Activated gamma-delta T cell (primary cell): ENCODE results near the gene SLC2A9.
"Not testable (repeated sequence)": the region's sequence is repeated elsewhere in the genome, so short reads cannot be mapped to it uniquely, and the experiment has no call there.

Experiments
- DNase-seq: peaks from one replicate; lab custom pipeline; 2025; lab: John Stamatoyannopoulos, UW

Gene SLC2A9

DNA sequence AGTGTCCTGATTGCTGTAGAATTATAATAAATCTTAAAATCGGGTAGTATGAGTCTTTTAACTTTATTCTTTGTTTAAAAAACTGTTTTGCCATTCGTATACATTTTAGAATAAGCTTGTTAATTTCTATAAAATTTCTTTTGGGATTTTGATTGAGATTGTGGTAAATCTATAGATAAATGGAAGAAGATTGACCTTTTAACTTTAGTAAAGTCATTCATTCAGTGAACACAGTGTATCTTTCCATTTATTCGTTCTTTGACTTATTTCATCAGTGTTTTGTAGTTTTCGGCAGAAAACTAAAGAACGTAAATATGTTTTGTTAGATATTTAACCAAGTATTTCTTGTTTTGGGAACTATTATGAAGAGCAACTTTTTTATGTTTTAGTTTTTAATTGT is 201.0 kb downstream of the SLC2A9 start:
- no peak for DNase-seq

DNA sequence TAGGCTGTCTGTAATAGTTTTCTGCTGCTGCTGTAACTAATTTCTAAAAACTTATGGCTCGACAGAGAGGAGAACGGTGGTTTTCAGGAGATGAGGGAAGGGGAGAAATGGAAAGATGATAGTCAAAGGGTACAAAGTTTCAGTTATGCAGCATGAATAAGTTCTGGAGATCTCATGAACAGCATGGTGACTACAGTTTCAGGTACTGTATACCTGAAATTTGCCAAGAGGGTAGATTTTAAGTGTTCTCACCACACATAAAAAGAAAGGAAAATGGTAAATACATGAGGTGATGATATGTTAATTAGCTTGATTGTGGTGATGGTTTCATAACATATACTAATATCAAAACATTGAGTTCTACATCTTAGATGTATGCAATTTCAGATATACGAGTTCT is 205.0 kb downstream of the SLC2A9 start:
- DNase-seq: no peak

DNA sequence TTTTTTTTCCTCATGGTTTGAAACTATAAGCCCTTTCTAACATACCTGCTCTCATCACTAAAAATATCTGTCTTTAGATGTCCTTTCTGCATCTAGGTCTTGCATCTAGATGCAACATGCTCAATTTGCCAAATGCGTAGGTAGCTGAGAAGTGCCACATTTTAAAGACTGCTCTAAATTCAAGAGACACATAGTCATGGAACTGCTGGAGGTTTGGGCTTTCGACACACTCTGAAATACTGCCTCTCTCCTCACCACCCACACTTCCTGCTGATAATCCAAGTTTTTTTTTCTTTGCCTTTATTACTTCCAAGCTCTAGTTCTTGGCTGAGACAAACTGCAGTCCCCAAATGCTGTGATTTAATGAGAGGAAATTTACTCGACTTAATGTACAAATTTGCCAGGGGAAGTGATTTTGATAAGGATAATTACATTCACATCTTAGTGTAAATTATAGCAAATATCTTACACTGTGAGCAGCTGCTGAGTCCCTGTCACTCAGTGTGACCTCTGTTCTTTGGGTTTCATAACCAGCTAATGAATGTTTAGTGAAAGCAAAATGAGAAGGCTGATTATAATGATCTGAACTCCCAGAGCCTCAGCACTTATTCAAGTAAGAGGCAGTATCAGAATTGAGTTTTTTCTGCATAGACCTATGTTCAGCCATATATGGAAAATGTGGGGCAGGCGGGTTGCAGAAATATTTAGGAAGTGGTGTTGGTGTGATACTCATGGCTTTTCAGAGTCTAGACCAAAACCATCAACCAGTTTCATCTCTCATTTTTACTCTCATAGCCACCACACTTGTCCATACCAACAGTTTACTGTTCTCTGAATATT is 208.6 kb downstream of the SLC2A9 start:
- no peak for DNase-seq

DNA sequence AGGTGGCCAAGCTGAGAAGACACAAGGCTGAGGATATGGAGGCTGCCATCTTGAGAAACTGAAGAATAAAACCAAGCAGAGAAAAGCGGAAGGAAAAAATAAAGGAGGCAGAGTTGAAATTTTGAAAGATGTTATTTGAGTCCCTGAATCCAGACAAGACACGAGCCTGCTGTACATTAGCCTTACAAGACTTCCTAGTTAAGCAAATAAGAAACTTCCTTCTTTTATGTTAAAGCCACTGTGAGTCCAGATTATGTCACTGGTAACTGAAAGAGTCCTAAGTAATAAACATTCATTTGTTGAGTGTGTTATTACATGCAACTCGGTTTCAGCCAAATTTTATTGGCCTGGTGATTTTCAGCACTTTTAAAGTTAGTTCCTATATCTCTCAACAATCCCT is 209.5 kb downstream of the SLC2A9 start:
- DNase-seq: no peak

DNA sequence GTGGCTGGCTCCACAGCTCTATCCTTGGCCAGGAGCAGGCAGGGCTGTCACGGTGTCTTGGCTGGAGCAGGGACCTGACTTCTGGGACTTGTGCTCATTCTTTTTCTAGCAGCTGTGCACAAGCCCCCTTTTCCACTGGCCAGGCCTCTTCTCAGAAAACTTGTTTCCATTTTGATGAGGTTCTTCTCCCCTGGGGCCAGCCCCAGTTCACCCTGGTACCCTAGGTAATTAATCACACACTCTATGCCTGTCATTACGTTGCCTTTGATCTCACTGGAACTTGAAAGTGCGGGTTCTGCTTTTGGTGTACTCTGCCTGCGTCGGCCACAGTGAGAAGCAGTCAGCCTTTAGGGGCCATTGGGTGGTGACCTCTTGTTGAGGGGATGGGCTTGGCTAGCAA is 213.2 kb downstream of the SLC2A9 start:
- no peak for DNase-seq

DNA sequence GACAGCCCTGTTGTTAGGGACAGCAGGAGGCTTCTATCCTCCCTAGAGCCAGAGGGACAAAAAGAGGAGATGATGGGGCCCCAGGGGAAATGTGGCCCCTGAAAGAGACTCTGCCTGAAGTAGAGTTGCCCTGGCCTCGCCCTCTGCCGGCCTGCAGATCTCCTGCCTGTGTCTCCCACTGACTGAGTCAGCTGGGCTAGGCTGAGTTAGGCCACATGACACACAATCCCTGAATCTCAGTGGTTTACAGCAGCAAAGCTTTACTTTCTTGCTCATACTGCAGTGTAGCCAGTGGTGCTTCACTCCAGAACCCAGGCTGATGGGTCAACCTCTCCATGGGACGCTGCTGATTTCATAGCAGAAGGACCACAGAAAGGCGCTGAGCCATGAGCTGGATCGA is 216.4 kb downstream of the SLC2A9 start:
- DNase-seq: no peak

DNA sequence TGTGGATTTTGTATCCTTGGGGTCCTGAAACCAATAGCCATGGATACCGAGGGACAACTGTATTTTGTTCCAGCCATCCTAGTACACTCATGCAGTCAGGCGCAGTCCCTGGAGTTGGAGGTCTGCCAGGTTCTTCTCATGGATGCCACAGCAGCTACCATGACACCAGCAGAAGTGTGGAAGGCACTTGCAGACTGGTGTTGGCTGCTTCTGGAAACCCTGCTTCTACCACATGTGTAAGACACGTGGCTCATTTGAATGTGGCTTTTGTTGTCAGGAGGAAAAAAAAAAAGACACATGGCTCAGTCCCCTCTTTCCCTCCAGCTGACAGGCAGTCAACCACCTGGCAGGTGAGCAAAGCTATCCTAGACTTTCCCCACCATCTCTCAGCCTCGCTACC is 220.4 kb downstream of the SLC2A9 start:
- DNase-seq: no peak

DNA sequence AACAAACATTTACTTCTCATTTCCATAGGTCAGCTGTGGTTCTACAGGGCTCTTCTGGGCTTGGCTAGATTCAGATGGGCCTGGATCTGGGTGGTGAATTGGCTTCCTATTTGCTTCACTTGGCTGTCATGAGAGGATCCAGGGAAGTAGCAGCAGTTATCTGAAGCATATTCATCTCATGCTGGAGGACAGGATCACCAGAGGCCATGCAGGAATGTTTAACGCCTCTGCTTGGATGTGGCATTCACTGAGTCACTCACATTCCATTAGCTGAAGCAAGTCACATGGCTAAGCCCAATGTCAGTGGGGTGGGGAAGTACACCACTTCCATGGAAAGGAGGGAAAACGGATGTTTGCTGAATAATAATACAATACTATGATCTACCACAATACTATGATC is 224.7 kb downstream of the SLC2A9 start:
- not testable (repeated sequence) for DNase-seq

DNA sequence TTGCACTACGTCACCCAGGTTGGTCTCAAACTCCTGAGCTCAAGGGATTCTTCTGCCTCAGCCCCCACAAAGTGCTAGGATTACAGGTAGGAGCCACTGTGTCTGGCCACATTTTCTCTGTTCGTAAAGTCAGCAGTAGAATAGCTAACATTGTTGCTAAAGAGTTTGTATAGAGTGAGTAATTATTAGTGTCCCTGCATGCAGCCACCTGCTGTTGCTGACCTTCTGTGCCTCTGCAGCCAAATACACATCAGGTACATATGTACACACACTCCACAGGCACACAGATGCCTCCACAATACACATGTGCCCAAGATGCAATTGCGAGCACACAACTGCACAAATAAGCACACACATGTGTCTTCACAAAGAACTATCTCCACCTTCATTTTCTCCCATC is 228.9 kb downstream of the SLC2A9 start:
- DNase-seq: no peak

DNA sequence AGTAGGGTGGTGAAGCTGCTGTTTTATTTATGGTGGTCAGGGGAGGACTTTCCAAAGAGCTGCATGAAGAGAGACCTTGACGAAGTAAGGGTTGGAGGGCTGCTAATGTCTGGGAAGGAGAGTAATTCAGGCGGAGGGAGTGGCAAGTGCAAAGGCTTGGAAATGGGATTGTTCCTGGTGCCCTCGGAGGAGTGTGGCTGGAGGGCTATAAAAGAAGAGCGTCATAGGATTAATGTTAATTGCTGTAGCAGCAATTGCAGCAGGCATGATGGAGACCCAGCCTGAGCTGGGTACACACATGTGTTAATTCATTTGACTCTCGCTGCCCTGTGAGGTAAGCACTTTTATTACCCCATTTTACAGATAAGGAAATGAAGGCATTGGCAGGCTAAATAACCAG is 235.4 kb downstream of the SLC2A9 start:
- DNase-seq: not testable (repeated sequence)

DNA sequence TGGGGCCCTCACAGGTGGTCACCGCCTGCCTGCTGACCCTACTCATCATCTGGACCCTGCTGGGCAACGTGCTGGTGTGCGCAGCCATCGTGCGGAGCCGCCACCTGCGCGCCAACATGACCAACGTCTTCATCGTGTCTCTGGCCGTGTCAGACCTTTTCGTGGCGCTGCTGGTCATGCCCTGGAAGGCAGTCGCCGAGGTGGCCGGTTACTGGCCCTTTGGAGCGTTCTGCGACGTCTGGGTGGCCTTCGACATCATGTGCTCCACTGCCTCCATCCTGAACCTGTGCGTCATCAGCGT is 239.2 kb downstream of the SLC2A9 start:
- DNase-seq: no peak

DNA sequence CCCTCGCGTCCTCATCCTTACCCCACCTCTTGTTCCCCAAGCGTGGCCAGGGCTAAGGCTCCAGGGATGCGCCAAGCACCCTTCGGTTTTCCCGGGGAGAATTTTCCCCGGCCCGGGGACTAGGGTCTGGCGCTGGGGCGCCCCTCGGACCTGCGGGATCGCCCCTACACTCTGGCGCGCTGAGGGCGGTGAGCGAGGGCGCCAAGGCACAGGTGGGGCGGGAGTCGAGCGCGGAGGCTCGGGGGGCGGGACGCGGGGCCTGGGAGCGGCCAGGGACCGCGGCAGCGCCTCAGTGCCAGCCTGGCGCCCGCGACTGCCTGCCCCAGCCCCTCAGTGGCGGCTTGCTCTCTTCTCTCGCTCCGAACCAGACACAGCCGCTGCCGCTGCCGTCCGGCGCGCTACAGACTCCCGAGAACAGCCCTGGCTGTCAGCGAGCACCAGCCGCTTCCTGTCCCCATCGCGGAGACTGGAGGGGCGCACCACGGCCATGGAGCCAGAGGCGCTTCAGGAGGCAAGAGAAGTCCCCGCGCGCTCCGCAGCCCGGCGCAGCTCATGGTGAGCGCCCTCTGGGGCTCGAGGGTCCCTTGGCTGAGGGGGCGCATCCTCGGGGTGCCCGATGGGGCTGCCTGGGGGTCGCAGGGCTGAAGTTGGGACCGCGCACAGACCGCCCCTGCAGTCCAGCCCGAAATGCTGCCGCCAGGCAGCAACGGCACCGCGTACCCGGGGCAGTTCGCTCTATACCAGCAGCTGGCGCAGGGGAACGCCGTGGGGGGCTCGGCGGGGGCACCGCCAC is 239.8 kb downstream of the SLC2A9 start, which contains the start of gene DRD5:
Gene DRD5 (plus strand): TSS at position 292 of the 793 bp plus-strand sequence. CDS start 396 bp downstream, at position 688.
- DNase-seq: no peak
